ENCODE results near the gene TMEM184B.

Gene TMEM184B

DNA sequence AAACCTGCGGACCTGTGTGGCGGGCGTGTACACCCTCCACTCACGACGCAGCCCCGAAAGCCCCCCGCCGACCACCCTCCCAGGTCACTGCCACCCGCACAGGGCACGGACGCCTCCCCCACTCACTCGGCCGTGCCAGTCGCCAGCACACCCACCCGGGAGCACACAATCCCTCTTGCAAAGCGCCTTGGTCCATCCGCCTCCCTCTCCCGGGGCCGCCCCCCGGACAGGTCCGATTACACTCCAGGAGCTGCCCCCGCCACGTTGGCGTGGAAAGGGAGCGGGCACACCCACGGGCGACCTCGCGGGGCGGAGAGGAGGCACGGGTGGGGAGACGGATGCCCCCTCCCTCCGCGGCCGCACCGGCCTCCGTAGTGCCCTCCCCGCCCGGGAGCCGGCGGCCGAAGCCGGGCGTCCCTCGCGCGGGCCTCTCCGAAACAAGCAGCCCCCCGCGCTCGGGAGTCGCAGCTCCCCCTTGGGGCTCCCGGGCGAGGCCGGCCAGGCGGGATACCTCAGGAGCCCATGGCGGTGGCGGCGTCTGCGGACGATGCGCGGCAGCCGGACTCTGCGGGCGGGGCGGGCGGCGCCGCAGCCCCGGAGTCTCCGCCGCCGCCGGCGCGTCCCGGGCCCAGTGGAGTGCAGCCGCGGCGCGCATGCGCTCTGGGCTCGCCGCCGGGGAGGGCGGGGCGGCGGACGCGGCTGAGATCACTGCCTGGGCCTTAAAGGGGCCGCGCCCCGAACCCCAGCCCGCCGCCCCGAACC is at the start of gene TMEM184B:
TMEM184B (minus strand) TSS at position 638 of the 762 bp plus-strand sequence. CDS start 25,049 bp downstream, outside the sequence.
- H3K4me1 ChIP-seq (ENCODE audit: control insufficient read depth in 1 of 2, insufficient read depth in 2 of 2, low read length in 2 of 2) = peaks cover 22 to 25% of the 10 kb centered on the region in 2 donors
- H3K9me3 ChIP-seq (ENCODE audit: control insufficient read depth in 1 of 2, low read length in 2 of 2) = no peaks in the 10 kb centered on the region
- H3K9ac ChIP-seq (ENCODE audit: low read depth in 1 of 2, low read length in 2 of 2) = peak within 1 kb of the TSS; percentile 89 to 94
- H3K27ac ChIP-seq (ENCODE audit: low read depth, low read length) = peak within 1 kb of the TSS; percentile 78
- no peaks in the 10 kb centered on the region for H3K27me3 ChIP-seq (ENCODE audit: control insufficient read depth in 1 of 2, insufficient read depth in 2 of 2, low read length in 2 of 2)
- H3K4me3 ChIP-seq (ENCODE audit: low read depth in 1 of 2, low read length in 2 of 2) = peak within 1 kb of the TSS; percentile 81 to 88
- H3K36me3 ChIP-seq (ENCODE audit: control insufficient read depth in 1 of 2, insufficient read depth in 2 of 2, low read length in 2 of 2) = no peaks in the 10 kb centered on the region

- no peak overlapping the region for H3K9ac ChIP-seq (ENCODE audit: low read depth in 1 of 2, low read length in 2 of 2)
- no peaks in the 10 kb centered on the region for H3K27me3 ChIP-seq (ENCODE audit: control insufficient read depth in 1 of 2, insufficient read depth in 2 of 2, low read length in 2 of 2)
- H3K36me3 ChIP-seq (ENCODE audit: control insufficient read depth in 1 of 2, insufficient read depth in 2 of 2, low read length in 2 of 2) = no peaks in the 10 kb centered on the region
- H3K4me3 ChIP-seq (ENCODE audit: low read depth in 1 of 2, low read length in 2 of 2) = no peak overlapping the region
- no peak overlapping the region for H3K27ac ChIP-seq (ENCODE audit: low read depth, low read length)
- H3K9me3 ChIP-seq (ENCODE audit: control insufficient read depth in 1 of 2, low read length in 2 of 2) = no peaks in the 10 kb centered on the region
- peaks cover 12 to 18% of the 10 kb centered on the region in 2 donors for H3K4me1 ChIP-seq (ENCODE audit: control insufficient read depth in 1 of 2, insufficient read depth in 2 of 2, low read length in 2 of 2)
These were observed 48.0 kb upstream of the TMEM184B start for GRCh38 chr22:38320605-38321402.

DNA sequence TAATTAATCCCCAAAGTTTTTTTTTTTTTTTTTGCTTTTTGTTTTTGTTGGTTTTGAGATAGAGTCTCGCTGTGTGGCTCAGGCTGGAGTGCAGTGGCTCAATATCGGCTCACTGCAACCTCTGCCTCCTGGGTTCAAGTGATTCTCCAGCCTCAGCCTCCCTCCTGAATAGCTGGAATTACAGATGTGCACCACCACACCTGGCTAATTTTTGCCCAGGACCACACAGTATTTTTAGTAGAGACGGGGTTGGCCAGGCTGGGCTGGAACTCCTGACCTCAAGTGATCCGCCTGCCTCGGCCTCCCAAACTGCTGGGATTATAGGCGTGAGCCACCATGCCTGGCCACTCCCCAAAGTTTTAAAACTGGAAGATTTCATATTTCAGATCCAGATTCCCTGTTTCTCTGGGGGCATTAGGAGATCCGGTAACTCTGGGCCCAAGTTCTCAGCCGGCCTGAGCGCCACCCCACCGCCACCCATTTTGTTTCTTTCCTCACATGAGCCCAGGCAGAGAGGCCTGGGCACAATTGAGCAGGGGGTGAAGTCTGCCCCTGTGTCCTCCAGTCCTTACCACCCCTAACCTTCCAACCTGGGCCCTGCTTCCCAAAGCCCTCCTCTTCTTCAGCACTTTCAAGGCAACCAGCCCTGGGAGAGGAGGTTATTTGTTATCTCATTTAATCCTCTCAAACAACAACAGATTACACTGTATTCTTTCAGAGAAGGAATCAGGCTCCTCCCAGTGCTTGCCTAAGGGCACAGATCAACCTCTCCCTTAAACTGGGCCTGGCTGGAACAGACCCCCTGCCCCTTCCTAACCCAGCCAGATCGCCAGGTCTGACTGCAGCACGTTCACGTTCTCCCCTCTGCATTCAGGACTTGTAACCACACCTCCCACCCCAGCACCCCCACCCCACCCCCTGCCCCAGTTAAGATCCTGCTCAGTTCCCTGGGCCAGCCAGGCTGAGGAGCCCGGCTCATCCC is 46.3 kb upstream of the TMEM184B start:
- peak overlapping the region; percentile 88 to 95 for H3K9ac ChIP-seq (ENCODE audit: low read depth in 1 of 2, low read length in 2 of 2)

GRCh38 chr22:38317995-38318715 is 45.3 kb upstream of the TMEM184B start:
- peak overlapping the region; percentile 82 for H3K27ac ChIP-seq (ENCODE audit: low read depth, low read length)
- H3K9me3 ChIP-seq (ENCODE audit: control insufficient read depth in 1 of 2, low read length in 2 of 2) = no peaks in the 10 kb centered on the region
- H3K4me1 ChIP-seq (ENCODE audit: control insufficient read depth in 1 of 2, insufficient read depth in 2 of 2, low read length in 2 of 2) = peaks cover 34% of the 10 kb centered on the region in 2 donors
- peak overlapping the region; percentile 70 to 71 for H3K4me3 ChIP-seq (ENCODE audit: low read depth in 1 of 2, low read length in 2 of 2)
- H3K36me3 ChIP-seq (ENCODE audit: control insufficient read depth in 1 of 2, insufficient read depth in 2 of 2, low read length in 2 of 2) = no peaks in the 10 kb centered on the region
- peak overlapping the region; percentile 88 to 95 for H3K9ac ChIP-seq (ENCODE audit: low read depth in 1 of 2, low read length in 2 of 2)
- H3K27me3 ChIP-seq (ENCODE audit: control insufficient read depth in 1 of 2, insufficient read depth in 2 of 2, low read length in 2 of 2) = no peaks in the 10 kb centered on the region

More for the DNA sequence above, 46.3 kb upstream of the TMEM184B start:
- Histone ChIP-seq H3K27me3 (ENCODE audit: control insufficient read depth in 1 of 2, insufficient read depth in 2 of 2, low read length in 2 of 2) (no peaks in the 10 kb centered on the region), H3K36me3 (ENCODE audit: control insufficient read depth in 1 of 2, insufficient read depth in 2 of 2, low read length in 2 of 2) (no peaks in the 10 kb centered on the region), H3K4me3 (ENCODE audit: low read depth in 1 of 2, low read length in 2 of 2) (no peak overlapping the region), H3K9me3 (ENCODE audit: control insufficient read depth in 1 of 2, low read length in 2 of 2) (no peaks in the 10 kb centered on the region), H3K4me1 (ENCODE audit: control insufficient read depth in 1 of 2, insufficient read depth in 2 of 2, low read length in 2 of 2) (peaks cover 24 to 28% of the 10 kb centered on the region in 2 donors), H3K27ac (ENCODE audit: low read depth, low read length) (no peak overlapping the region)

DNA sequence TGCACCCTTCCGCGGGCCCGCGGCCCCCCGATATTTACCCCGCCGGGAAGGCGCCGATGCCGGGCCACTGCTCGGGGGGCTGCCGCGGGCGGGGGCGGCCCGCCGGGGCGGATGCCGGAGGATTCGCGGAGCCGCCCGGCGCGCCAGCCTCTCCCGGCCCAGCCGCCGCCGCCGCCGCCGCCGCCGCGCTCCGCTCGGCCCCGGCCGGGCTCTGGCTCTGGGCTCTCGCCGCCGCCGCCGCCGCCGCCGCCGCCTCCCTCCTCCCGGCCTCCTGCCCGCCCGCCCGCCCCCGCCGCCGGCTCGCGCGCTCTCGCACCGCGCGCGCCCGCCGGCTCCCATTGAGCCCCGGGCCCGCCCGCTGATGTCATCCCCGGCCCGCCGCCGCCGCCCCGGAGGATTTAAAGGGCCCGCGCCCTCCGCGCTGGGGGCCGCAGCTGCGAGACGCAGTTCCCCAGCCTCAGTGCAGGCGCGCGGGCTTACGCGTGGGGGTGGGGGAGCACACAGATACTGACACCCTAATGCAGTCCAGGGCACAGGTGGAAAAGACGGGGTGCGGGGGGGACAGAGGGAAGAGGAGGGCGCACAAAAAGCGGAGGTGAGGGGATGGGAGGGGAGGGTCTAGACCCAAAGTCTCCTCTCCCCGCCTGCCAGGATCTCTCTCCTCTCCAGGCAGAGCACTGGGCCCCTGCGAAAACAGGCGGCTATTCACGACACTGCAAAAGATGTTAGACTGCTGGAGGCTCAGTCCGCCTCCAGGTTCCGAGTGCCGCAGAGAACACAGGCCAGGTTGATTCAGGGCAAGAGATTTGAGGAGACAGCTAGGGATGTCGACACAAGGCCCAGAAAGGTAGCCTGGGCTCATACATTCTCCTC is 44.5 kb upstream of the TMEM184B start, which contains the start of gene CSNK1E:
CSNK1E (minus strand) TSS at position 312 of the 873 bp plus-strand sequence. CDS start 3,276 bp downstream, outside the sequence.
- Histone ChIP-seq H3K4me3 (ENCODE audit: low read depth in 1 of 2, low read length in 2 of 2) (peak within 1 kb of the TSS; percentile 70 to 71), H3K4me1 (ENCODE audit: control insufficient read depth in 1 of 2, insufficient read depth in 2 of 2, low read length in 2 of 2) (peaks cover 39 to 42% of the 10 kb centered on the region in 2 donors), H3K27ac (ENCODE audit: low read depth, low read length) (peak within 1 kb of the TSS; percentile 91), H3K9me3 (ENCODE audit: control insufficient read depth in 1 of 2, low read length in 2 of 2) (no peaks in the 10 kb centered on the region), H3K27me3 (ENCODE audit: control insufficient read depth in 1 of 2, insufficient read depth in 2 of 2, low read length in 2 of 2) (no peaks in the 10 kb centered on the region), H3K36me3 (ENCODE audit: control insufficient read depth in 1 of 2, insufficient read depth in 2 of 2, low read length in 2 of 2) (peaks cover 4 to 5% of the 10 kb centered on the region in 2 donors), H3K9ac (ENCODE audit: low read depth in 1 of 2, low read length in 2 of 2) (peak within 1 kb of the TSS; percentile 88 to 95)

- Histone ChIP-seq H3K4me3 (ENCODE audit: low read depth in 1 of 2, low read length in 2 of 2) (peak overlapping the region; percentile 59 to 65), H3K4me1 (ENCODE audit: control insufficient read depth in 1 of 2, insufficient read depth in 2 of 2, low read length in 2 of 2) (peaks cover 40 to 46% of the 10 kb centered on the region in 2 donors), H3K36me3 (ENCODE audit: control insufficient read depth in 1 of 2, insufficient read depth in 2 of 2, low read length in 2 of 2) (peaks cover 6 to 9% of the 10 kb centered on the region in 2 donors), H3K27ac (ENCODE audit: low read depth, low read length) (peak overlapping the region; percentile 91), H3K9ac (ENCODE audit: low read depth in 1 of 2, low read length in 2 of 2) (peak overlapping the region; percentile 58 to 86), H3K9me3 (ENCODE audit: control insufficient read depth in 1 of 2, low read length in 2 of 2) (no peaks in the 10 kb centered on the region), H3K27me3 (ENCODE audit: control insufficient read depth in 1 of 2, insufficient read depth in 2 of 2, low read length in 2 of 2) (no peaks in the 10 kb centered on the region)
These were observed 43.7 kb upstream of the TMEM184B start for GRCh38 chr22:38316364-38317121.

GRCh38 chr22:38315823-38316363 is 43.1 kb upstream of the TMEM184B start:
- peak overlapping the region; percentile 58 to 86 for H3K9ac ChIP-seq (ENCODE audit: low read depth in 1 of 2, low read length in 2 of 2)
- H3K4me1 ChIP-seq (ENCODE audit: control insufficient read depth in 1 of 2, insufficient read depth in 2 of 2, low read length in 2 of 2) = peaks cover 47 to 53% of the 10 kb centered on the region in 2 donors
- peak overlapping the region; percentile 59 to 65 for H3K4me3 ChIP-seq (ENCODE audit: low read depth in 1 of 2, low read length in 2 of 2)
- peak overlapping the region; percentile 91 for H3K27ac ChIP-seq (ENCODE audit: low read depth, low read length)
- no peaks in the 10 kb centered on the region for H3K27me3 ChIP-seq (ENCODE audit: control insufficient read depth in 1 of 2, insufficient read depth in 2 of 2, low read length in 2 of 2)
- H3K36me3 ChIP-seq (ENCODE audit: control insufficient read depth in 1 of 2, insufficient read depth in 2 of 2, low read length in 2 of 2) = peaks cover 6 to 11% of the 10 kb centered on the region in 2 donors
- H3K9me3 ChIP-seq (ENCODE audit: control insufficient read depth in 1 of 2, low read length in 2 of 2) = no peaks in the 10 kb centered on the region

Measured in duodenal mucosa (tissue), 2 donors.